Measurements from ENCODE around the gene SPRYD4.
A peak's percentile ranks its signal among the peaks of the same experiment; 100 is the strongest.

SPRYD4 gene

GRCh38 chr12:56520506-56520905 lies 52.1 kb downstream of the SPRYD4 start:
- no peak for DNase-seq

- DNase-seq, result no peak
Measured at GRCh38 chr12:56521209-56521589, 52.8 kb downstream of the SPRYD4 start.

GRCh38 chr12:56521590-56522371 lies 53.4 kb downstream of the SPRYD4 start, which contains the start of gene RBMS2:
Gene RBMS2 (plus strand): TSS chr12:56521820. CDS start chr12:56522024, 204 bp downstream.
- DNase-seq, result peak; percentile 72

DNA sequence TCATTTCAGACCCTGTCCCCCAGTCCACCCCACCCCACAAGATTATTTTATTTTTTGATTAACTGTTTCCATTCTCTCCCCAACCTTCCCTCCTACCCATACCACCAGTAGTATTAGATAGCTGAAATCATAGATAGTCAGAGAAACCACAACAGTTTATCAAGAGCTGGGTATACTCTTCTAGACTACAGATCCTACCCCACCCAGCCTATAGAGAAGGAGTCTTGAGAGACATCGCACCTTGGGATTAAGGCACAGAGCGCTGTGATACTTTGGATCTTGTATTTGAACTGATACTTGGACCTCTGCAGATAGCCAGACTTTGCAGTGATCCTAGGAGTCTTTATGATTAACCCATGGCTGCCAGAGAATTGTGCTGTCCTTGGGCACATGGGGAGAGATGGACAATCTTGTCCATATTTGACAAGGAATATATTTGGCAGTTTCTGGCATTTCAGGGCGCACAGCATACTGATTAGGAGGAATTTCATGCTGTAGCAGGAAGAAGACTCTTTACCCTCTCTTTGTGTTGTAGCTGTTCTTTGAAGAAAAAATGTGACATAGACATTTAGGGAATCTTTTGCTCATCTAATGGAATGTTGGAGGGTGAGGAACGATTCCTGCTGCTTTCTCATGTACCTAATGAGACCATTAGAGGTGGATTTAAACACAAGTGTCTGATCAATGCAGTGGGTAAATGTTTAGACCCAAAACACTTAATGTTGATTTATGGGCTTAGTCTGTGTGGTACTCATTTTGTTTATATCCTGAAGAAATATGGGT lies 54.2 kb downstream of the SPRYD4 start:
- peak; percentile 61 for DNase-seq

DNA sequence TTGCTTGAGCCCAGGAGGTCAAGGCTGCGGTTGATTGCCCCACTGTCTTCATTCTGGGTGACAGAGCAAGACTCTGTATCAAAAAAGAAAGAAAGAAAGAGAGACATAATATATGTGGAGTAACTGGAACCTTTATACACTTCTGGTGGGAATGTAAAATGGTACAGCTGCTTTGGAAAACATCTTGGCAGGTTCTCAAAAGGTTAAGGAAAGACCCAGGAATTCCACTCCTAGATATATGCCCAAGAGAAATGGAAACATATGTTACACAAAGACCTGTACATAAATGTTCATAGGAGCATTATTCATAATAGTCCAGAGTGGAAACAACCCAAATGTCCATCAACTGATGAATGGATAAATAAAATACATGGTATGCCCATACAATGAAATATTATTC lies 60.5 kb downstream of the SPRYD4 start:
- DNase-seq, result no peak

All from right kidney (tissue), 1 donor.